Brain pericyte (primary cell): ENCODE measurements around the gene IGSF5.
"Not testable (repeated sequence)": the region's sequence is repeated elsewhere in the genome, so short reads cannot be mapped to it uniquely, and the experiment has no call there.

Experiments
- DNase-seq: peaks from one replicate; pipeline ENCODE4 v3.0.0-alpha.2; 2012; ENCODE audit warnings: low read depth, low spot score

The IGSF5 gene

GRCh38 chr21:39744883-39745282, at the start of gene IGSF5:
TSS of gene IGSF5 (plus strand) at chr21:39745183. CDS start at chr21:39745510, 327 bp downstream.
- DNase-seq, result not testable (repeated sequence)

GRCh38 chr21:39696196-39696595, 48.8 kb upstream of the IGSF5 start:
- DNase-seq, result no peak

- no peak for DNase-seq
These were observed 48.4 kb upstream of the IGSF5 start for GRCh38 chr21:39696618-39697017.

GRCh38 chr21:39700318-39700717, 44.7 kb upstream of the IGSF5 start:
- no peak for DNase-seq

GRCh38 chr21:39703578-39703977, 41.4 kb upstream of the IGSF5 start:
- no peak for DNase-seq

GRCh38 chr21:39705849-39706248, 39.1 kb upstream of the IGSF5 start:
- no peak for DNase-seq

GRCh38 chr21:39707316-39707715, 37.7 kb upstream of the IGSF5 start:
- no peak for DNase-seq

- no peak for DNase-seq
These were observed 34.1 kb upstream of the IGSF5 start for GRCh38 chr21:39710866-39711265.

- DNase-seq, result no peak
These were observed 32.7 kb upstream of the IGSF5 start for GRCh38 chr21:39712273-39712672.

GRCh38 chr21:39712976-39713375, 32.0 kb upstream of the IGSF5 start:
- no peak for DNase-seq

- no peak for DNase-seq
These were observed 31.1 kb upstream of the IGSF5 start for GRCh38 chr21:39713905-39714304.

GRCh38 chr21:39714331-39714730, 30.7 kb upstream of the IGSF5 start:
- no peak for DNase-seq

- DNase-seq, result no peak
These were observed 29.1 kb upstream of the IGSF5 start for GRCh38 chr21:39715804-39716397.

- DNase-seq, result no peak
These were observed 24.7 kb upstream of the IGSF5 start for GRCh38 chr21:39720126-39720778.

- DNase-seq, result no peak
These were observed 23.1 kb upstream of the IGSF5 start for GRCh38 chr21:39721885-39722284.

- DNase-seq, result no peak
These were observed 20.0 kb upstream of the IGSF5 start for GRCh38 chr21:39724944-39725343.

- DNase-seq, result no peak
These were observed 18.9 kb upstream of the IGSF5 start for GRCh38 chr21:39726133-39726532.

GRCh38 chr21:39727401-39728120, 17.4 kb upstream of the IGSF5 start:
- no peak for DNase-seq

GRCh38 chr21:39728341-39728740, 16.6 kb upstream of the IGSF5 start:
- no peak for DNase-seq

- no peak for DNase-seq
These were observed 14.4 kb upstream of the IGSF5 start for GRCh38 chr21:39730418-39731157.

GRCh38 chr21:39736716-39737115, 8.3 kb upstream of the IGSF5 start:
- DNase-seq, result no peak

GRCh38 chr21:39737376-39738000, 7.5 kb upstream of the IGSF5 start:
- DNase-seq, result no peak
